Measurements from ENCODE around the gene PAX2. TPM values are rescaled to one million over a fixed set of nuclear protein-coding genes. Genes with fewer than 3 reads are reported as not detected.

PAX2 gene
- total and polyA plus RNA-seq, 4 donors: not detected

DNA sequence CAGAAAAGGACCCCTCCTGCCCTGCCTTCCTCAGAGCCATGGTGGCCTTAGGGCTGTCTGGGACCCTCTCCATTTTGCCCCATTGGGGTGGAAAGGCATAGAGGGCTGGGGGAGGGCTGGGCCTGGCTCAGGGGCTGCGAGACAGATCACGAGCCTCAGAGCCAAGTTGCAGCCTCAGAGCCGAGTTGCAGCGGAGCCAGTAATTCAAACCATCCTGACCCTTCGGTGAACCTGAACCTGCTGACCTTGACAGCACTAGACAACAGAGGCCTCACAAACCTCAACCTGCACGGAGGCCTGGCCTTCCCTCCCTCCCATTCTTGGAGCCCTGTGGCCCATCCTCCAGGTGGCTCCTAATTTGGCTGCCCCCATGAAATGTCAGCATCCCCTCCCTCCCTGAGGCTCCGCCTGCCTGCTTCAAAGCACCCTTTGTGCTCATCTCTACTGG, 45.4 kb downstream of the PAX2 start:
- no peak overlapping the region for H3K27ac ChIP-seq (ENCODE audit: low read depth in 1 of 2, low read length in 2 of 2)
- WGBS: 57% methylated on average over 7 of the region's 7 CpGs
- no peak for DNase-seq (ENCODE audit: low spot score)
- H3K36me3 ChIP-seq (ENCODE audit: control insufficient read depth in 4 of 4, insufficient read depth in 3 of 4, low read depth in 1 of 4, low read length in 3 of 4): no peaks in the 10 kb centered on the region
- H3K9ac ChIP-seq (ENCODE audit: low read depth in 1 of 2, low read length in 2 of 2): no peak overlapping the region
- no peaks in the 10 kb centered on the region for H3K4me1 ChIP-seq (ENCODE audit: control insufficient read depth in 4 of 4, insufficient read depth in 4 of 4, low read length in 3 of 4)
- TF ChIP-seq HNF4A (conservative IDR thresholded peaks at IDR 0.05): no peak
- TF ChIP-seq RXRA (IDR thresholded peaks at IDR 0.05): no peak
- TF ChIP-seq, protein P1, sequence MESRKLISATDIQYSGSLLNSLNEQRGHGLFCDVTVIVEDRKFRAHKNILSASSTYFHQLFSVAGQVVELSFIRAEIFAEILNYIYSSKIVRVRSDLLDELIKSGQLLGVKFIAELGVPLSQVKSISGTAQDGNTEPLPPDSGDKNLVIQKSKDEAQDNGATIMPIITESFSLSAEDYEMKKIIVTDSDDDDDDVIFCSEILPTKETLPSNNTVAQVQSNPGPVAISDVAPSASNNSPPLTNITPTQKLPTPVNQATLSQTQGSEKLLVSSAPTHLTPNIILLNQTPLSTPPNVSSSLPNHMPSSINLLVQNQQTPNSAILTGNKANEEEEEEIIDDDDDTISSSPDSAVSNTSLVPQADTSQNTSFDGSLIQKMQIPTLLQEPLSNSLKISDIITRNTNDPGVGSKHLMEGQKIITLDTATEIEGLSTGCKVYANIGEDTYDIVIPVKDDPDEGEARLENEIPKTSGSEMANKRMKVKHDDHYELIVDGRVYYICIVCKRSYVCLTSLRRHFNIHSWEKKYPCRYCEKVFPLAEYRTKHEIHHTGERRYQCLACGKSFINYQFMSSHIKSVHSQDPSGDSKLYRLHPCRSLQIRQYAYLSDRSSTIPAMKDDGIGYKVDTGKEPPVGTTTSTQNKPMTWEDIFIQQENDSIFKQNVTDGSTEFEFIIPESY (IDR thresholded peaks at IDR 0.05): no peak
- no peak for TF ChIP-seq NR2F2 (IDR thresholded peaks at IDR 0.05)
- TF ChIP-seq TAF1 (conservative IDR thresholded peaks at IDR 0.05): no peak
- no peak overlapping the region for H3K4me3 ChIP-seq (ENCODE audit: low read depth in 1 of 3, low read length in 3 of 3)
- no peaks in the 10 kb centered on the region for H3K9me3 ChIP-seq (ENCODE audit: control insufficient read depth in 4 of 4, low read length in 3 of 4)
- no peaks in the 10 kb centered on the region for H3K27me3 ChIP-seq (ENCODE audit: control insufficient read depth in 4 of 4, insufficient read depth in 4 of 4, low read length in 3 of 4)

DNA sequence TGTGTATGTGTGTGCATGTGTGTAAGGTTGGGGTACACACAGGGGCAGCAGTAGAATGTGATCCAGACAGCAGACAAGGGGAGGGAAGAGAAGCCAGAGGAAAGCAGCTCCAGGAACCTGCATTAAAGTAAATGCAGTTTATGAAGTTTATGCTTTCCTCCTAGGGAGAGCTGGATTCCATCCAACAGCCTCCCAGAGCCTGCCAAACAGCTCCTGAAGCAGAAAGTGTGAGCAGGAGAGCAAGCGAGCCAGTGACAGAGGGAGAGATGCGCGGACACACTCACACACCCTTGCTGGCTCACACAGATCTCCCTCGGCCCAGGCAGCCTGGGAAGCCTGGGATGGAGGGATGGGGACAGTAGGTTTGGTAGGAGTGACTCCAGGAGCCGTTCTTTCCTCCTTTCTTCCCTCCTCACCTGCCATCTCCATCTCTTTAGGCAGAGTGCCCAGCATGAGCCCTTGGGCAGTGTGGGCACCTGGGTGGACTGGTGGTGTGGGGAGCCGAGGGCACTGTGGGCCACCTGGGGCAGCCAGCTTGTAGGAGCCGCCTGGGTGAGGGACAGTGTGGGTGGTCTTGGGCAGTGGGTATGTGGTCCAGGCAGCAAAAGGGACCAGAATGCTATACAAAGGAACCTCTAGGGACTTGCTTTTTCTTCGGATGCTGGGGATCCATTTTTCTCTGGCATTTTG, 46.1 kb downstream of the PAX2 start:
- Histone ChIP-seq H3K4me3 (ENCODE audit: low read depth in 1 of 3, low read length in 3 of 3) (no peak overlapping the region), H3K9ac (ENCODE audit: low read depth in 1 of 2, low read length in 2 of 2) (no peak overlapping the region), H3K4me1 (ENCODE audit: control insufficient read depth in 4 of 4, insufficient read depth in 4 of 4, low read length in 3 of 4) (no peaks in the 10 kb centered on the region), H3K27me3 (ENCODE audit: control insufficient read depth in 4 of 4, insufficient read depth in 4 of 4, low read length in 3 of 4) (no peaks in the 10 kb centered on the region), H3K9me3 (ENCODE audit: control insufficient read depth in 4 of 4, low read length in 3 of 4) (no peaks in the 10 kb centered on the region), H3K27ac (ENCODE audit: low read depth in 1 of 2, low read length in 2 of 2) (no peak overlapping the region), H3K36me3 (ENCODE audit: control insufficient read depth in 4 of 4, insufficient read depth in 3 of 4, low read depth in 1 of 4, low read length in 3 of 4) (no peaks in the 10 kb centered on the region)
- no peak for TF ChIP-seq HNF4A (conservative IDR thresholded peaks at IDR 0.05)
- TF ChIP-seq EGR1 (IDR thresholded peaks at IDR 0.05; ENCODE audit: low read depth in 2 of 2): no peak
- TF ChIP-seq SP1 (IDR thresholded peaks at IDR 0.05): no peak
- TF ChIP-seq RAD21 (IDR thresholded peaks at IDR 0.05): no peak
- TF ChIP-seq FOXA1 (IDR thresholded peaks at IDR 0.05): no peak
- 76% methylated on average over 8 of the region's 8 CpGs for WGBS
- DNase-seq (ENCODE audit: low spot score): no peak

DNA sequence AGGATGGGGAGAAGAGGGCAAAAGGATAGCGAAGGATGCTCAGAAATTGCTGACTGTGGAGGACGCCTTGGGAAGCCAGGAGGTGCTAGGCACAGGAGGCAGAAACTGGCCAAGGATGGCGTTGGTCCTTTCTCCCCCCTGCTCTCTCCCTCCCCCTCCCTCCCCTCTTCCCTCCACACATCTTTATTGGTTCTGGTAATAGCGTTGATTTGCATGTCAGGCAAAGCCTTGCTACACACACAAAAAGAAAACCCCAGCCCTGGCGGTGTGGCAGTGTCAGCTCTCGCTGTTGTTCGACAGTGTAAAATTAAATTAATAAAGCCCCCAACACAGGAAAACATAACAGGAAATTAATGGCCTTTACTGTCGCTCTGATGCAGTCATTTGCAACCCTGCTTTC, 47.2 kb downstream of the PAX2 start:
- DNase-seq (ENCODE audit: low spot score): no peak
- no peaks in the 10 kb centered on the region for H3K27me3 ChIP-seq (ENCODE audit: control insufficient read depth in 4 of 4, insufficient read depth in 4 of 4, low read length in 3 of 4)
- no peak overlapping the region for H3K4me3 ChIP-seq (ENCODE audit: low read depth in 1 of 3, low read length in 3 of 3)
- H3K27ac ChIP-seq (ENCODE audit: low read depth in 1 of 2, low read length in 2 of 2): no peak overlapping the region
- H3K4me1 ChIP-seq (ENCODE audit: control insufficient read depth in 4 of 4, insufficient read depth in 4 of 4, low read length in 3 of 4): no peaks in the 10 kb centered on the region
- H3K9ac ChIP-seq (ENCODE audit: low read depth in 1 of 2, low read length in 2 of 2): no peak overlapping the region
- no peaks in the 10 kb centered on the region for H3K36me3 ChIP-seq (ENCODE audit: control insufficient read depth in 4 of 4, insufficient read depth in 3 of 4, low read depth in 1 of 4, low read length in 3 of 4)
- TF ChIP-seq, protein P2, sequence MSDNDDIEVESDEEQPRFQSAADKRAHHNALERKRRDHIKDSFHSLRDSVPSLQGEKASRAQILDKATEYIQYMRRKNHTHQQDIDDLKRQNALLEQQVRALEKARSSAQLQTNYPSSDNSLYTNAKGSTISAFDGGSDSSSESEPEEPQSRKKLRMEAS (IDR thresholded peaks at IDR 0.05): no peak
- TF ChIP-seq EGR1 (IDR thresholded peaks at IDR 0.05; ENCODE audit: low read depth in 2 of 2) (no peak), FOXA1 (IDR thresholded peaks at IDR 0.05) (no peak), TAF1 (conservative IDR thresholded peaks at IDR 0.05) (no peak), RXRA (IDR thresholded peaks at IDR 0.05) (no peak), SP1 (IDR thresholded peaks at IDR 0.05) (no peak), RAD21 (IDR thresholded peaks at IDR 0.05) (no peak), HNF4A (conservative IDR thresholded peaks at IDR 0.05) (no peak), JUND (IDR thresholded peaks at IDR 0.05) (no peak), NR2F2 (IDR thresholded peaks at IDR 0.05) (no peak), GABPA (IDR thresholded peaks at IDR 0.05 in 1 of 2, conservative IDR thresholded peaks at IDR 0.05 in 1 of 2) (no peak), YY1 (IDR thresholded peaks at IDR 0.05) (no peak), HNF4G (IDR thresholded peaks at IDR 0.05) (no peak)
- TF ChIP-seq, protein P3, sequence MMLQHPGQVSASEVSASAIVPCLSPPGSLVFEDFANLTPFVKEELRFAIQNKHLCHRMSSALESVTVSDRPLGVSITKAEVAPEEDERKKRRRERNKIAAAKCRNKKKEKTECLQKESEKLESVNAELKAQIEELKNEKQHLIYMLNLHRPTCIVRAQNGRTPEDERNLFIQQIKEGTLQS (IDR thresholded peaks at IDR 0.05): no peak
- TF ChIP-seq, protein P1 (IDR thresholded peaks at IDR 0.05): no peak
- TF ChIP-seq, protein P4, sequence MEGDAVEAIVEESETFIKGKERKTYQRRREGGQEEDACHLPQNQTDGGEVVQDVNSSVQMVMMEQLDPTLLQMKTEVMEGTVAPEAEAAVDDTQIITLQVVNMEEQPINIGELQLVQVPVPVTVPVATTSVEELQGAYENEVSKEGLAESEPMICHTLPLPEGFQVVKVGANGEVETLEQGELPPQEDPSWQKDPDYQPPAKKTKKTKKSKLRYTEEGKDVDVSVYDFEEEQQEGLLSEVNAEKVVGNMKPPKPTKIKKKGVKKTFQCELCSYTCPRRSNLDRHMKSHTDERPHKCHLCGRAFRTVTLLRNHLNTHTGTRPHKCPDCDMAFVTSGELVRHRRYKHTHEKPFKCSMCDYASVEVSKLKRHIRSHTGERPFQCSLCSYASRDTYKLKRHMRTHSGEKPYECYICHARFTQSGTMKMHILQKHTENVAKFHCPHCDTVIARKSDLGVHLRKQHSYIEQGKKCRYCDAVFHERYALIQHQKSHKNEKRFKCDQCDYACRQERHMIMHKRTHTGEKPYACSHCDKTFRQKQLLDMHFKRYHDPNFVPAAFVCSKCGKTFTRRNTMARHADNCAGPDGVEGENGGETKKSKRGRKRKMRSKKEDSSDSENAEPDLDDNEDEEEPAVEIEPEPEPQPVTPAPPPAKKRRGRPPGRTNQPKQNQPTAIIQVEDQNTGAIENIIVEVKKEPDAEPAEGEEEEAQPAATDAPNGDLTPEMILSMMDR (IDR thresholded peaks at IDR 0.05; ENCODE audit: low read depth, low read length, missing input control): no peak
- TF ChIP-seq, protein P5, sequence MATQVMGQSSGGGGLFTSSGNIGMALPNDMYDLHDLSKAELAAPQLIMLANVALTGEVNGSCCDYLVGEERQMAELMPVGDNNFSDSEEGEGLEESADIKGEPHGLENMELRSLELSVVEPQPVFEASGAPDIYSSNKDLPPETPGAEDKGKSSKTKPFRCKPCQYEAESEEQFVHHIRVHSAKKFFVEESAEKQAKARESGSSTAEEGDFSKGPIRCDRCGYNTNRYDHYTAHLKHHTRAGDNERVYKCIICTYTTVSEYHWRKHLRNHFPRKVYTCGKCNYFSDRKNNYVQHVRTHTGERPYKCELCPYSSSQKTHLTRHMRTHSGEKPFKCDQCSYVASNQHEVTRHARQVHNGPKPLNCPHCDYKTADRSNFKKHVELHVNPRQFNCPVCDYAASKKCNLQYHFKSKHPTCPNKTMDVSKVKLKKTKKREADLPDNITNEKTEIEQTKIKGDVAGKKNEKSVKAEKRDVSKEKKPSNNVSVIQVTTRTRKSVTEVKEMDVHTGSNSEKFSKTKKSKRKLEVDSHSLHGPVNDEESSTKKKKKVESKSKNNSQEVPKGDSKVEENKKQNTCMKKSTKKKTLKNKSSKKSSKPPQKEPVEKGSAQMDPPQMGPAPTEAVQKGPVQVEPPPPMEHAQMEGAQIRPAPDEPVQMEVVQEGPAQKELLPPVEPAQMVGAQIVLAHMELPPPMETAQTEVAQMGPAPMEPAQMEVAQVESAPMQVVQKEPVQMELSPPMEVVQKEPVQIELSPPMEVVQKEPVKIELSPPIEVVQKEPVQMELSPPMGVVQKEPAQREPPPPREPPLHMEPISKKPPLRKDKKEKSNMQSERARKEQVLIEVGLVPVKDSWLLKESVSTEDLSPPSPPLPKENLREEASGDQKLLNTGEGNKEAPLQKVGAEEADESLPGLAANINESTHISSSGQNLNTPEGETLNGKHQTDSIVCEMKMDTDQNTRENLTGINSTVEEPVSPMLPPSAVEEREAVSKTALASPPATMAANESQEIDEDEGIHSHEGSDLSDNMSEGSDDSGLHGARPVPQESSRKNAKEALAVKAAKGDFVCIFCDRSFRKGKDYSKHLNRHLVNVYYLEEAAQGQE (IDR thresholded peaks at IDR 0.05): no peak
- WGBS: 85% methylated on average over 8 of the region's 8 CpGs
- H3K9me3 ChIP-seq (ENCODE audit: control insufficient read depth in 4 of 4, low read length in 3 of 4): no peaks in the 10 kb centered on the region

Data from liver (tissue), 9 donors.